Fibroblast of the conjunctiva (primary cell): Measurements from ENCODE around the gene SYNJ2BP.
"Not testable (repeated sequence)": the region's sequence is repeated elsewhere in the genome, so short reads cannot be mapped to it uniquely, and the experiment has no call there.

Experiments used
- DNase-seq: peaks from one replicate; pipeline ENCODE4 v3.0.0-alpha.2; 2010; ENCODE audit warnings: low read depth

The SYNJ2BP gene

GRCh38 chr14:70416725-70417349, at the start of gene SYNJ2BP:
TSS of gene SYNJ2BP (minus strand) at chr14:70417090. CDS start at chr14:70416963, 127 bp downstream.
- peak; percentile 31 for DNase-seq

- DNase-seq, result no peak
Observed at GRCh38 chr14:70454731-70455130, 37.8 kb upstream of the SYNJ2BP start.

- DNase-seq, result no peak
Observed at GRCh38 chr14:70451874-70452273, 35.0 kb upstream of the SYNJ2BP start, which contains the start of gene ADAM21. TSS of gene ADAM21 (plus strand) at chr14:70452174. CDS start at chr14:70457500, 5,326 bp downstream.

- peak; percentile 16 for DNase-seq
Observed at GRCh38 chr14:70448633-70449340, 31.9 kb upstream of the SYNJ2BP start.

- no peak for DNase-seq
Observed at GRCh38 chr14:70442750-70443149, 25.9 kb upstream of the SYNJ2BP start.

- no peak for DNase-seq
Observed at GRCh38 chr14:70441641-70442040, 24.8 kb upstream of the SYNJ2BP start.

- no peak for DNase-seq
Observed at GRCh38 chr14:70436867-70437266, 20.0 kb upstream of the SYNJ2BP start.

GRCh38 chr14:70426555-70426954, 9.7 kb upstream of the SYNJ2BP start:
- not testable (repeated sequence) for DNase-seq

GRCh38 chr14:70425354-70425753, 8.5 kb upstream of the SYNJ2BP start:
- no peak for DNase-seq

GRCh38 chr14:70422538-70422937, 5.6 kb upstream of the SYNJ2BP start:
- DNase-seq, result no peak

- DNase-seq, result not testable (repeated sequence)
Observed at GRCh38 chr14:70419270-70419931, 2.5 kb upstream of the SYNJ2BP start.

- DNase-seq, result no peak
Observed at GRCh38 chr14:70416338-70416724, 559 bp downstream of the SYNJ2BP start.

GRCh38 chr14:70415788-70416187, 1.1 kb downstream of the SYNJ2BP start:
- no peak for DNase-seq

GRCh38 chr14:70407621-70408020, 9.3 kb downstream of the SYNJ2BP start:
- DNase-seq, result no peak

- not testable (repeated sequence) for DNase-seq
Observed at GRCh38 chr14:70406216-70406615, 10.7 kb downstream of the SYNJ2BP start.

GRCh38 chr14:70403335-70403734, 13.6 kb downstream of the SYNJ2BP start:
- DNase-seq, result not testable (repeated sequence)

- no peak for DNase-seq
Observed at GRCh38 chr14:70401643-70402042, 15.2 kb downstream of the SYNJ2BP start.

GRCh38 chr14:70398706-70399431, 18.0 kb downstream of the SYNJ2BP start:
- DNase-seq, result no peak

- no peak for DNase-seq
Observed at GRCh38 chr14:70398280-70398679, 18.6 kb downstream of the SYNJ2BP start.

GRCh38 chr14:70397746-70398145, 19.1 kb downstream of the SYNJ2BP start:
- DNase-seq, result no peak

GRCh38 chr14:70394674-70395306, 22.1 kb downstream of the SYNJ2BP start:
- no peak for DNase-seq

- DNase-seq, result no peak
Observed at GRCh38 chr14:70392676-70393075, 24.2 kb downstream of the SYNJ2BP start.
